Tibial nerve (tissue), 4 donors: Measurements from ENCODE around the gene HS6ST3. TPM values are rescaled to one million over a fixed set of nuclear protein-coding genes. Genes with fewer than 3 reads are reported as not detected.

Experiments
- DNase-seq, 2 donors: peaks; one replicate each; pipeline ENCODE4 v3.0.0-alpha.2; 2019; ENCODE audit warnings: low spot score in 2 of 2
- H3K27ac ChIP-seq, 4 donors: fragments of 200-600 bp; sonication (generic) in 3 of 4; one replicate each; pipeline ENCODE4 v1.5.1; 2017 to 2019; ENCODE audit warnings: mild to moderate bottlenecking in 1 of 4
- H3K27me3 ChIP-seq, 2 donors: fragments of 200-600 bp; sonication (generic) in 1 of 2; one replicate each; pipeline versions ENCODE4 v1.5.1 to v1.6.0; 2017 to 2019
- H3K36me3 ChIP-seq, 3 donors: fragments of 200-600 bp; sonication (generic); one replicate each; pipeline ENCODE4 v1.5.1; 2018 to 2019
- H3K4me1 ChIP-seq, 4 donors: fragments of 200-600 bp; sonication (generic) in 3 of 4; one replicate each; pipeline ENCODE4 v1.5.1; 2017 to 2019
- H3K4me3 ChIP-seq, 4 donors: fragments of 200-600 bp; sonication (generic) in 3 of 4; one replicate each; pipeline ENCODE4 v1.5.1; 2017 to 2019; ENCODE audit warnings: mild to moderate bottlenecking in 1 of 4, moderate library complexity in 1 of 4
- H3K9me3 ChIP-seq, 4 donors: fragments of 200-600 bp; sonication (generic) in 3 of 4; one replicate each; pipeline ENCODE4 v1.5.1; 2017 to 2019
- CTCF ChIP-seq, 5 experiments: fragments of 200-600 bp in 3 of 5; fragments of 450-650 bp in 2 of 5; sonication (generic) in 3 of 5; IDR thresholded peaks; one replicate each; pipeline ENCODE4 v1.5.1; 2016 to 2019; ENCODE audit warnings: antibody characterized with exemption in 5 of 5, mild to moderate bottlenecking in 3 of 5, moderate library complexity in 2 of 5
- EP300 ChIP-seq, 2 donors: sonication (generic); formaldehyde crosslinking; IDR thresholded peaks; one replicate each; pipeline ENCODE4 v1.6.1; 2017; ENCODE audit warnings: antibody characterized with exemption in 2 of 2, mild to moderate bottlenecking in 1 of 2
- POLR2A ChIP-seq, 2 donors: fragments of 450-650 bp; IDR thresholded peaks; one replicate each; pipeline ENCODE4 v1.6.1; 2017; ENCODE audit warnings: antibody characterized with exemption in 2 of 2, mild to moderate bottlenecking in 2 of 2, moderate library complexity in 2 of 2
- WGBS, 2 donors: methylation state at CpG; one replicate each; pipeline ENCODE4 v1.1.5; 2018; 5-methylcytosine and 5-hydroxymethylcytosine counted together
- total RNA-seq, 4 donors: library from RNA; depleted of rRNA; stranded (reverse); fragments of >200 nt; gene quantifications; one replicate each; pipeline ENCODE4 v1.1.0, GENCODE V29; 2016

The HS6ST3 gene
- total RNA-seq, 4 donors from 2014 or later, result 0.21 to 1.1 (median 0.79) TPM

GRCh38 chr13:96481482-96481881 is 391.6 kb downstream of the HS6ST3 start:
- no peaks in the 10 kb centered on the region for H3K4me1 ChIP-seq
- H3K27ac ChIP-seq, result no peak overlapping the region
- H3K27me3 ChIP-seq, result no peaks in the 10 kb centered on the region
- H3K36me3 ChIP-seq, result no peaks in the 10 kb centered on the region
- peaks cover 0 to 8% (median 0%) of the 10 kb centered on the region in 4 donors for H3K9me3 ChIP-seq
- H3K4me3 ChIP-seq, result no peak overlapping the region
- WGBS, 2 donors, result 53 to 61% methylated on average over 6 of the region's 6 CpGs
- no peak for DNase-seq
- TF ChIP-seq POLR2A (IDR thresholded peaks at IDR 0.05), result no peak
- TF ChIP-seq EP300 (IDR thresholded peaks at IDR 0.05), result no peak
- TF ChIP-seq CTCF (IDR thresholded peaks at IDR 0.05), result no peak

GRCh38 chr13:96490496-96490989 is 400.6 kb downstream of the HS6ST3 start:
- Histone ChIP-seq H3K9me3 (no peaks in the 10 kb centered on the region), H3K27ac (no peak overlapping the region), H3K36me3 (no peaks in the 10 kb centered on the region), H3K27me3 (no peaks in the 10 kb centered on the region), H3K4me3 (no peak overlapping the region), H3K4me1 (no peaks in the 10 kb centered on the region)
- no peak for DNase-seq
- WGBS, 2 donors, result 72 to 81% methylated on average over 5 of the region's 5 CpGs
- TF ChIP-seq POLR2A (IDR thresholded peaks at IDR 0.05), result no peak
- no peak for TF ChIP-seq EP300 (IDR thresholded peaks at IDR 0.05)
- no peak for TF ChIP-seq CTCF (IDR thresholded peaks at IDR 0.05)

GRCh38 chr13:96491103-96491502 is 401.2 kb downstream of the HS6ST3 start:
- H3K4me3 ChIP-seq, result no peak overlapping the region
- TF ChIP-seq POLR2A (IDR thresholded peaks at IDR 0.05) (no peak), CTCF (IDR thresholded peaks at IDR 0.05) (no peak), EP300 (IDR thresholded peaks at IDR 0.05) (no peak)
- no peaks in the 10 kb centered on the region for H3K9me3 ChIP-seq
- H3K27ac ChIP-seq, result no peak overlapping the region
- H3K27me3 ChIP-seq, result no peaks in the 10 kb centered on the region
- H3K36me3 ChIP-seq, result no peaks in the 10 kb centered on the region
- DNase-seq, result no peak
- H3K4me1 ChIP-seq, result no peaks in the 10 kb centered on the region
- WGBS, 2 donors, result 79 to 90% methylated on average over 2 of the region's 2 CpGs

GRCh38 chr13:96492766-96493165 is 402.9 kb downstream of the HS6ST3 start:
- WGBS, 2 donors, result 43 to 63% methylated on average over 4 of the region's 4 CpGs
- Histone ChIP-seq H3K4me1 (no peaks in the 10 kb centered on the region), H3K4me3 (no peak overlapping the region), H3K27me3 (no peaks in the 10 kb centered on the region), H3K36me3 (no peaks in the 10 kb centered on the region), H3K27ac (no peak overlapping the region), H3K9me3 (no peaks in the 10 kb centered on the region)
- no peak for DNase-seq
- no peak for TF ChIP-seq CTCF (IDR thresholded peaks at IDR 0.05)

GRCh38 chr13:96499656-96500055 is 409.7 kb downstream of the HS6ST3 start:
- no peaks in the 10 kb centered on the region for H3K36me3 ChIP-seq
- H3K4me1 ChIP-seq, result peaks cover 0 to 2% (median 0%) of the 10 kb centered on the region in 4 donors
- H3K9me3 ChIP-seq, result no peaks in the 10 kb centered on the region
- TF ChIP-seq CTCF (IDR thresholded peaks at IDR 0.05) (no peak), POLR2A (IDR thresholded peaks at IDR 0.05) (no peak), EP300 (IDR thresholded peaks at IDR 0.05) (no peak)
- H3K27ac ChIP-seq, result no peak overlapping the region
- 76 to 84% methylated on average over 5 of the region's 5 CpGs for WGBS, 2 donors
- DNase-seq, result no peak
- H3K4me3 ChIP-seq, result no peak overlapping the region
- H3K27me3 ChIP-seq, result no peaks in the 10 kb centered on the region
